HL-60 (cell line): ENCODE results near the gene PFN4.

Experiments
- DNase-seq, 2 experiments: peaks; one replicate each; pipeline ENCODE4 v3.0.0-alpha.2; 2010 to 2020; ENCODE audit warnings: low read depth in 1 of 2, low spot score in 1 of 2
- H3K27ac ChIP-seq: fragments of 250-450 bp; sonication (Bioruptor Pico); replicated peaks from 2 replicates; pipeline ENCODE4 v1.5.1; 2020; ENCODE audit warnings: mild to moderate bottlenecking, moderate library complexity
- H3K27me3 ChIP-seq: fragments of 250-450 bp; sonication (Bioruptor Pico); 2 replicates; pipeline ENCODE4 v1.5.1; 2021; ENCODE audit warnings: mild to moderate bottlenecking, moderate library complexity; ENCODE audit not compliant: insufficient read depth, poor library complexity, severe bottlenecking
- H3K4me3 ChIP-seq: replicated peaks from 2 replicates; pipeline ENCODE4 v1.5.1; 2011; ENCODE audit warnings: mild to moderate bottlenecking, control low read depth, low read length; ENCODE audit not compliant: insufficient read depth
- CTCF ChIP-seq: IDR thresholded peaks from one replicate; pipeline ENCODE4 v1.5.1; 2011; ENCODE audit warnings: low read length, control low read depth, inconsistent platforms; ENCODE audit not compliant: insufficient read depth
- GABPA ChIP-seq: IDR thresholded peaks from 2 replicates; pipeline ENCODE4 v1.6.1; 2012; ENCODE audit warnings: low read depth
- POLR2AphosphoS5 ChIP-seq: IDR thresholded peaks from 2 replicates; pipeline ENCODE4 v1.6.1; 2012; ENCODE audit warnings: low read depth
- REST ChIP-seq: IDR thresholded peaks from 2 replicates; pipeline ENCODE4 v1.6.1; 2012; ENCODE audit warnings: low read depth; ENCODE audit not compliant: insufficient replicate concordance
- SPI1 ChIP-seq: IDR thresholded peaks from 2 replicates; pipeline ENCODE4 v1.6.1; 2012; ENCODE audit warnings: low read depth, mild to moderate bottlenecking, borderline replicate concordance

PFN4 gene

GRCh38 chr2:24160761-24161160, 37.6 kb upstream of the PFN4 start:
- Histone ChIP-seq H3K4me3 (no peak overlapping the region), H3K27me3 (no peaks in the 10 kb centered on the region), H3K27ac (no peak overlapping the region)
- DNase-seq, result no peak
- TF ChIP-seq SPI1, result no peak
- TF ChIP-seq GABPA, result no peak
- TF ChIP-seq REST, result no peak
- TF ChIP-seq CTCF, result no peak
- TF ChIP-seq POLR2AphosphoS5, result no peak

GRCh38 chr2:24159708-24160107, 36.6 kb upstream of the PFN4 start:
- no peak overlapping the region for H3K27ac ChIP-seq
- TF ChIP-seq CTCF (no peak), SPI1 (no peak), POLR2AphosphoS5 (no peak), REST (no peak), GABPA (no peak)
- no peak for DNase-seq
- no peaks in the 10 kb centered on the region for H3K27me3 ChIP-seq
- H3K4me3 ChIP-seq, result no peak overlapping the region

GRCh38 chr2:24158131-24158530, 35.0 kb upstream of the PFN4 start:
- no peak for TF ChIP-seq GABPA
- TF ChIP-seq CTCF, result no peak
- no peak for TF ChIP-seq SPI1
- no peak for TF ChIP-seq REST
- no peak for TF ChIP-seq POLR2AphosphoS5
- Histone ChIP-seq H3K27ac (no peak overlapping the region), H3K27me3 (no peaks in the 10 kb centered on the region), H3K4me3 (no peak overlapping the region)
- DNase-seq, result no peak
